CMK (cell line): ENCODE data around the gene TMEM72.
"Not testable (repeated sequence)": the region's sequence is repeated elsewhere in the genome, so short reads cannot be mapped to it uniquely, and the experiment has no call there.

ENCODE experiments used
- DNase-seq: peaks from one replicate; pipeline ENCODE4 v3.0.0-alpha.2; 2010; ENCODE audit warnings: low read depth

TMEM72 gene

GRCh38 chr10:44911081-44911540 is at the start of gene TMEM72:
TMEM72 (plus strand) TSS chr10:44911337; CDS start chr10:44911513, 176 bp downstream.
- no peak for DNase-seq

- no peak for DNase-seq
These were observed 49.0 kb upstream of the TMEM72 start for GRCh38 chr10:44862006-44862751.

- no peak for DNase-seq
These were observed 48.2 kb upstream of the TMEM72 start for GRCh38 chr10:44862924-44863323.

DNA sequence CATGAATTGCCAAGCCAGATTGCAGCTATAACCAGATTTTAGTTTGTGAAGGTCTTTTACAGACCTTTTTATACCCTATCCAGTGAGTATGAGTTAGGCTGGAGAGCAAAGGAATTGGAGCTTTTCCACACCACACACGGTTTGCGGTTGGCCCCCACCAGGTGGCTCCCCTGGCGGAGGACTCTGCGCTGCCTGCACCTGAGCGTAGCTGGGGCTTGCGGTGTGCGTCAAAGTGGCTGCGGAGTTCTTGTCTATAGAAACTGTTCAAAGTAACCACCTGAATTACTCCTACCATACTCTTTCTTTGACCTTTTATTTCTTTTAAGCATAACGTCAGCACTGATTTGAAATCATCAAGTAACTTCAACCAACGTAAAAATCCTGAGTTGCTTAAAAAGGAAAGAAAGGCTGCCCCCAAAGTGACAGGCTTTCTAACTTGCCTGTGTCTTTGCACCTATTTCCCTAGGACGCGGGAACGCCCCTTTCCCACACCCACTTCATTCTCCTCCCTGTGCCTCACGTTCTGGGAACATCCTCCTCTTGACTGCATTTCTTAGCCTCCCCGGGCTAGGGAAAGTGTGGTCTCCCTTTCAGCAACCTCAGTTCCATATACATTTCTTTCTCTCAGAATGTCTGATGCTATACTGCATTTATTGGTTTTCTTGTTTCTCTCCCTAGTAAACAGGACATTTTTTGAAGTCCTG is 47.6 kb upstream of the TMEM72 start:
- no peak for DNase-seq

- no peak for DNase-seq
These were observed 47.1 kb upstream of the TMEM72 start for GRCh38 chr10:44864051-44864450.

DNA sequence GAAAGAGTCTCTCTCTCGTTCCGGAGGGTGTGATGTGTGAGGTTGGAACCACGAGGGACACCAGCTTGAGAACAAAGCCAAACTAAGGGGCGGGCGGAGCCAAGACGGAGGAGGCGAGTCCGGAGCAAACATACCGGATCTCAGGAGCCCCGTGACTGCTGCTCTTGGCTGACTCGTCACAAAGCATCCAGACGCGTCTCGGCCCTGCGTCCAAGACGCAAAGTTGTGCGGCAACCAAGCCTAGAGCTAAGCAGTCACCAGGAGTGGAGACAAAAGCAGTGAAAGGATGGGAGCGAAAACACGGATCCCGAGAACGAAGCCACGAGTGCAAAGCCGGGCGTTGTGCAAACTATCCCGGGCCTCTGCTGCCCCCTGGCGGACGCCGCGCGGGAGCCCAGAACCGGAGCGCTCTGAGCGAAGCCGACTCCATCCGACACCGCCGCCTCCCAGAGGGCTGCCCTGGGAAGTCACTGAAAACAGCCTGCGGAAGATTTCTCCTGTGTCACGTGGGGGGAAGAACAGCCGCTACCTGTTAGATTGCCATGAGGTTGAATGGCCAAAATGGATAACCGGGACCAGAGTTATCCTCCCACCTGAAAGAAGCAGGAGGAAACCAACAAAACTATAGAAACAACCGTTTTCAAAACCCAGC is 46.4 kb upstream of the TMEM72 start:
- peak; percentile 52 for DNase-seq

DNA sequence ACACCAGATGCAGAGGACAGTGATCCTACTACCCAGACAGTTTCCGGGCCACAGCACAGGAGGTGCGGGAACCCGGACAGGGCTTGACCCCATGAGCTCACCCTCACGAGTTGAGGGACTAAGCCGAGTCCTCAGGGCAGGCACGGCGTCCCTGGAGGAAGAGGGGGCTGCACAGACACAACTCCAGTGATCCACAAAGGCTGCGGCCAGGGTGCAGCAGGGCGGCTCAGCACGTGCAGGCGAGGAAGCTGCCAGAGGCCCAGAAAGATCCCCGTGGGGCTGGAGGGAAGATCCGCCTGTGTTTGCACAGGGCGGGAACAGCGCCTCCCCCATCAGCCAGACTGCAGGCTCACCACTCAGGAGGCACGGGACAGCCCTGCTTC is 45.9 kb upstream of the TMEM72 start:
- DNase-seq: no peak

DNA sequence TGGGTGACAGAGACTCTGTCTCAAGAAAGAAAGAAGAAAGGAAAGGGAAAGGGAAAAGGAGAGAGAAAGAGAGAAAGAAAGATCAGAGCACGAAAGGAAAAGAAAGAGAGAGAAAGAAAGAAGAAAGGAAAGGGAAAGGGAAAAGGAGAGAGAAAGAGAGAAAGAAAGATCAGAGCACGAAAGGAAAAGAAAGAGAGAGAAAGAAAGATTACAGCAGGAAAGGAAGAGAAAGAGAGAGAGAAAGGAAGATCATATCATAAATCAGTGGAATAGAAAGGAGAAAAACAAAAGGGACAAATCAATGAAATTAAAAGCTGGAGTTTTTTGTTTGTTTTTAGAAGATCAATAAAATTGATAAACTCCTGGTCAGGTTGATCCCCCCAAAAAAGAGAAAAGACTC is 44.8 kb upstream of the TMEM72 start:
- DNase-seq: not testable (repeated sequence)

DNA sequence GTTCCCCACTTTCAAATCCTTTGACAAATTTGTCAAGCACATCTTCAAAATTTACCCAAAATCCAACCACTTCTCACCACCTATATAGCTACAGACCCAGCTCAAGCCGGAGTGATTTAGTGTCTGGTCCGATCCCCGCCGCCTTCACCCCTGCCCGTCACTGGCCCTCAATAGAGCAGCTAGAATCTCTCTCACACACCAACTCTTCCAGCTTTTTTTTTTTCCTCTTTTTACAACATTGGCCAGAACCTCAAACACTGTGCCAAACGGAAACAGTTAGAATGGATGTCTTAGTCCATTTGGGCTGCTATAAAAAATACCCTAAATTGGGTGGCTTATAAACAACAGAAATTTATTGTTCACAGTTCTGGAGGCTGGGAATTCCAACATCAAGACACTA is 41.1 kb upstream of the TMEM72 start:
- no peak for DNase-seq

GRCh38 chr10:44873160-44873559 is 38.0 kb upstream of the TMEM72 start:
- DNase-seq: no peak

- no peak for DNase-seq
These were observed 37.0 kb upstream of the TMEM72 start for GRCh38 chr10:44874166-44874565.

DNA sequence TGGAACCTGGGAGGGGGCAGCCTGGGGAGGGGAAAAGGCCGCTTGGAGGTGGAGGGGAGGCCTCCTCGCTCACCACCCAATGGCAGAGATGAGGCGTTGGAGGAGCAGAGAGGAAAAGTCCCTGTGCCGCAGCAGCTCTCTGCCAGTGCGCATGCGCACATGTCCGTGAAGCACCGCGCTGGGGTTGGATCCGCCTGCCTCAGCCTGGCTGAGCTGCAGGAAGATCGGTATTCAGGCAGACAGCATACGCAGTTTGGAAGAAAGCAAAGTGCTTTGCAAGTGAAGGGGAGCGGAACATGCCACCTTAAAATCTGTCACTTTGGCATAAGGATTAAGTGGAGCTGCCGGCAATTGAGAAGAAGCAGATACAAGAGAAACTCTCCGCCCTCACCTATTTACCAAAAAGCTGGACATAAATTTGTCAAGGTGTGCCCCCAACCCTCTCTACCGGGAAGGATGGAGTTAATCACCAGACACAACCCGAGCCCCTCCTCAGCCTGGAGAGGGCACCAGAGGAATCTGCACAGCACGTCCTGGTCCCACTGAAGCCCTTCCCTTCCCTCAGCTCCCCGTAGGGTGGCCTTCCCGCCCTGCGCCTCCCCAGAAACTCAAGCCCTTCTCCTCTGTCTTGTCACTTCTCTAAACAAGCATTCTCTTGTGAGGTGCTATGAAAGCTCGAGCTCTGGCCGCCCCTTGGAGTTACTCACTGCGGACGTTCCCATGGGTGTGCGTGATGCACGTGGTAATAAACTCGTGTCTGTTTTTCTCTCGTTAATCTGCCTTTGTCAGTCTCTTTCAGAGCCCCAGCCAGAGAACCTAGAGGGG is 32.2 kb upstream of the TMEM72 start:
- DNase-seq: peak; percentile 52

DNA sequence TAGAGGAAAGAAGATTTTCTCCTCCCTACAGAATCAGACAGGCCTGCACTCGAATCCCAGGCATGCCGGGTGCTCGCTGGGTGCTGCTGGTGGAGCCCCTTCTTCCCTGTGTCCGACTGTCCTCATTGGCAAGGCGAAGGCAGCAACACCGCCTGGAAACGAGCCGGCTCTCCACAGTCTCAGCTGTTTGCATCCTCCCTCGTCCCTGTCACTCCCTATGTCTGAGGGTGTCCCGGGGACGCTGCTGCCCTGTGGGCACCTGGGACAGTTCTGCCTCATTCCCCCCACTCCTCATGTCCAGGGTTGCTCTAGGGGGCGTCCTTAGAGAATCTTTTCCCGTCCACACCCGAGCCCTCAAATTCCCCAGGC is 31.6 kb upstream of the TMEM72 start:
- no peak for DNase-seq

DNA sequence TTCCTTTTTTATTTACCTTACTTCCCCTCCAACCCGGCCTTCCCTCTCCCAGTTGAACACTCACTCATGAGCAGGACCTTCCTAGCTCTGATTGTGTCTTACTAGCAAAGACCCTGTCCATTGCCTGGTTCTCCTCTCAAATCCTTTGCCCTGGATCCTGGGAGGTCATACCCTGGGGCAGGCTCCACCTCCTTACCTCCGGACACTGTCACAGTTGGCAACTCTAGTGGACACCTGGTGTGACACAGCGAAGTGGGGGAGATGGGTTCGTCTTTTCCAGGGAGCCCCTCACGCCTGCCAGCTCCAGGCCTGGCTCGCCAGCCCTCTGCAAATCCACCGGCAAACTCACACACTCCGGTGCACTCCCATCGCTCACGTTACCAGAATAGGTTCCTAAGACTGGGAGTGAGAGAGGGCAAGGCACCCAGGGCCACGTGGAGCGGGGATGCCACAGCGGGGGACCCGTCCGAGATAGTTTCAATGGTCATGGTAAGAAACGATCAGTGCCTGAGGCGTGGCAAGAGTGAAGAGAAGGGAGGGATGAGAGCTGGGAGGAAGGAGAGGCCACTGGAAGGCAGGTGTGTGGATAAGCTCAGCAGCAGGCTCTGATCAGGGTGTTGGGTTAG is 30.9 kb upstream of the TMEM72 start:
- no peak for DNase-seq

GRCh38 chr10:44881649-44882048 is 29.5 kb upstream of the TMEM72 start:
- no peak for DNase-seq

GRCh38 chr10:44882166-44882720 is 28.9 kb upstream of the TMEM72 start:
- DNase-seq: no peak

DNA sequence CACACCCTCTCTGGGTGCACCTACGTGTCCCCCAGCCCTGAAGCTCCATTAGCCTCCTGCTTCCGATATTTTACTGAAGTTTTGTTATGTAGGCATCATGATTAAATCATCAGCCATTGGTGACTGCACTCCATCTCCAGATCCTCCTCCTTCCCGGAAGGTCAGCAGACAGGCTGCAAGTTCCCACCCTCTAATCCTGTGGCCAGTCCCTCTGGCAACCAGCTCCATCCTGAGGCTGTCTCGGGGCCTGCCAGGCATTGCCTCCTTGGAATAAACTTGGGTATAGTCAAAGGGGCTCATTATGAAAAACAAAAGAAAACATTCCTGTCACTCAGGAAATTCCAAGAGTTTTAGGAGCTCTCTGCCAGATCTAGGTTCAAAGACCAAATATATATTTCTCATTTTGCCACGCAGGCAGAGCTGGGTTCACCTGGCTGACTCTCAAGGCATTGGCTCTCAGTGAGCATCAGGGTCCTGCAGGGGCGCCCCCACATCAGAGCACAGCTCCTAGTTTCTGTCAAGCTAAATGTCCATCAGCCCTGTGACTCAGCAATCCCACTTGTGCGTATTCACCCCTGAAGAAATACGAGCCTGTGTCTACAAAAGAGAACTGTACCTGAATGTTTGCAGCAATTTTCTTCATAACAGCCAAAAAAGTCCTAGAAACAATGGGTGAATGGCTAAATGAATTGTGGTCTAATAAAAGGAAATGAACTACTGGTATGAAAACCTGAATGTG is 27.4 kb upstream of the TMEM72 start:
- no peak for DNase-seq

GRCh38 chr10:44885710-44886109 is 25.4 kb upstream of the TMEM72 start:
- DNase-seq: no peak

- DNase-seq: no peak
These were observed 24.2 kb upstream of the TMEM72 start for GRCh38 chr10:44886966-44887365.

GRCh38 chr10:44888886-44889285 is 22.3 kb upstream of the TMEM72 start:
- DNase-seq: no peak

DNA sequence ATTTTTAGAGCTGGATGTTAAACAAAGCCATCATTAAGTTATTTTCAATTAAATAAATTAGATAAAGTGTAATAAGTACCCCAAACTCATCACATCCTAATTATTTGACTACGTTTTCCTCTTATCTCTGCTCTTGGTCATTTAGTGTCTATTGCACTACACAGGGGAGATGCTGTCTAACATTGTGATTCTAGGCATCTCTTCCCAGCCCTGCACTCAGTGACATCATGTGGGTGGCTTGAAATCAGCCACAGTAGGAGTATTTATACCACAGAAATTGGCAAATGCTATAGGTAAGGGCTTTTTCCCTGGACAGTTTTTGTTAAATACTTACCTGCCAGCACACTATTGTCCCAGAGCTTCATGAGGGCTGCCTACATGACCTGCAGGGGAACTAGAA is 21.3 kb upstream of the TMEM72 start:
- no peak for DNase-seq
